Epithelial cell of prostate (primary cell): Measurements from ENCODE around the gene BYSL.

Experiments used
- DNase-seq: peaks from one replicate; pipeline ENCODE4 v3.0.0-alpha.2; 2011; ENCODE audit warnings: low read depth, low spot score
- H3K27ac ChIP-seq: fragments of 450-650 bp; 2 replicates; pipeline ENCODE4 v1.5.1; 2017; ENCODE audit warnings: mild to moderate bottlenecking

The BYSL gene, protein sequence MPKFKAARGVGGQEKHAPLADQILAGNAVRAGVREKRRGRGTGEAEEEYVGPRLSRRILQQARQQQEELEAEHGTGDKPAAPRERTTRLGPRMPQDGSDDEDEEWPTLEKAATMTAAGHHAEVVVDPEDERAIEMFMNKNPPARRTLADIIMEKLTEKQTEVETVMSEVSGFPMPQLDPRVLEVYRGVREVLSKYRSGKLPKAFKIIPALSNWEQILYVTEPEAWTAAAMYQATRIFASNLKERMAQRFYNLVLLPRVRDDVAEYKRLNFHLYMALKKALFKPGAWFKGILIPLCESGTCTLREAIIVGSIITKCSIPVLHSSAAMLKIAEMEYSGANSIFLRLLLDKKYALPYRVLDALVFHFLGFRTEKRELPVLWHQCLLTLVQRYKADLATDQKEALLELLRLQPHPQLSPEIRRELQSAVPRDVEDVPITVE

DNA sequence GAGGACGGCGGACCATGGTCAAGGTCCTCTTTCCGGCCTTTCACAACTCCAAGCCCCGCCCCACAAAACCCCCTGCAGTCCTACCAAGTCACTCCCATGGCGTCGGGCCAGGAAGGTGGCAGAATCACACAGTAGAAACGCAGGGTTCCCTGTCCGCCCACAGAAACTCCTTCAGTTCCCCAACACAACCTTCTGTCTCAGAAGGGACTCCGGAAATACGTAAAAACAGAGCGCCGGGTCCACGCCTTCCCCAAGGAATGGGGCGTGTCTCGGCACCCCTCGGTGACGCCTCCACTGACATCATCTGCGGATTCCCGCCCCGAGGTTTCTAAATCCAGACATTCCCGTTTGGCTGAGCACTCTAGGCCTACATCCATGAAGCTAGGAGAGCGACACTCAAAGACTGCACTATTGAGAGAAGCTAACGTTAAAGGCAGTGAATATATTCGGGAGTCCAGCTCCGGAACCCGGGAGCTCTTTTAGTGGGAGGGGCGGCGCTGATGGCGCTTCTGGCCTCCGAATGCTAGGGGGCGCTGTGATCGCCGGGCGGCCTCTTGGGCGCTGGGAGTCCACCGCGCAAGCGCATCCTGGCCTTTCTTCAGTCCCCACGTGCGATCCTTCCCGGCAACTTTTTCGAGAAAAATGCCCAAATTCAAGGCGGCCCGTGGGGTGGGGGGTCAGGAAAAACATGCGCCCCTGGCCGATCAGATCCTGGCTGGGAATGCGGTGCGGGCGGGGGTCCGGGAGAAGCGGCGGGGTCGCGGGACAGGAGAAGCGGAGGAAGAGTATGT is at the start of gene BYSL, which contains the start of gene MED20:
TSS of gene BYSL (plus strand) at position 579 of the 791 bp plus-strand sequence. CDS start at position 643, 64 bp downstream.
TSS of gene MED20 (minus strand) at position 219 of the 791 bp plus-strand sequence. CDS start at position 98, 121 bp downstream.
- peak within 1 kb of the TSS; percentile 98 for H3K27ac ChIP-seq
- DNase-seq = peak; percentile 83

GRCh38 chr6:41871691-41872090 is 49.6 kb upstream of the BYSL start:
- DNase-seq = no peak
- H3K27ac ChIP-seq = no peak overlapping the region

- no peak for DNase-seq
- H3K27ac ChIP-seq = no peak overlapping the region
Observed at GRCh38 chr6:41872147-41872546, 49.2 kb upstream of the BYSL start.

DNA sequence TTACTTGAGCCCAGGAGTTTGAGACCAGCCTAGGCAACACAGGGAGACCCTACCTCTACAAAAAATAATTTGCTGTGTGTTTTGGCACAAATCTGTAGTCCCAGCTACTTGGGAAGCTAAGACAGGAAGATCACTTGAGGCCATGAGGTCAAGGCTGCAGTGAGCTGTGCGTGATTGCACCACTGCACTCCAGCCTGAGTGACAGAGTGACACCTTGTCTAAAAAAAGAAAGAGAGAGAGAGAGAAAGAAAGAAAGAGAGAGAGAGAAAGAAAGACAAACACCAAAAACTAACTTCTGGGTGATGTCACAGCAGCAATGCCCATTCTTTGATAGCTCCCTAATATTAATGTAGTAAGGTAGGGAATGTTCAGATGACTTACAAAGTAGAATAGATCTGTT is 46.6 kb upstream of the BYSL start:
- DNase-seq = no peak

DNA sequence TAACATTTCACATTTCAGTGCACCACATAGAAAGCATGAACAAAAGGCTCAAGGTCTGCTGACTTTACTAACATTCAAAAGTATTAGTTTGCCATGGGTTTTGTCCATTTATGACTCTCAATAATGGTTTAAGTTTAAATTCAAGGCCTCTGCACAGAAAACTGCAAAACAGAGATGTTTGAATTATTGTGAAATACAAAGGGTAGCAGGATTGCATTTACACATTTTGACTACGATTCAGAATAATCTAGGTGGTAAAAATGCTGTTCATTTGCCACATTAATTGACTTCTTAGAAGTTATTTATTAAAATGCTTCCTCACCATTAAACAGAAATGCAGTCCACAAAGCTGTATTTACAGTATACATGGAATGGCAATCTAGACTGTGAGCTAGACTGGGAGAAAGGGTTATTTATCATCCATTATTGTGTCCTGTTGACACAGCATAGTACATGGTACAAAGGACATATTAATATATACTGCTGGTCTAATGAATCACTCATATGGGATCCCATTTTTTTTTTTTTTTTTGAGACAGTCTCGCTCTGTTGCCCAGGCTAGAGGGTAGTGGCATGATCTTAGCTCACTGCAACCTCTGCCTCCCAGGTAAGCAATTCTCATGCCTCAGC is 44.1 kb upstream of the BYSL start:
- no peak for DNase-seq
- H3K27ac ChIP-seq = no peak overlapping the region

More for the DNA sequence above, 46.6 kb upstream of the BYSL start:
- no peak overlapping the region for H3K27ac ChIP-seq

DNA sequence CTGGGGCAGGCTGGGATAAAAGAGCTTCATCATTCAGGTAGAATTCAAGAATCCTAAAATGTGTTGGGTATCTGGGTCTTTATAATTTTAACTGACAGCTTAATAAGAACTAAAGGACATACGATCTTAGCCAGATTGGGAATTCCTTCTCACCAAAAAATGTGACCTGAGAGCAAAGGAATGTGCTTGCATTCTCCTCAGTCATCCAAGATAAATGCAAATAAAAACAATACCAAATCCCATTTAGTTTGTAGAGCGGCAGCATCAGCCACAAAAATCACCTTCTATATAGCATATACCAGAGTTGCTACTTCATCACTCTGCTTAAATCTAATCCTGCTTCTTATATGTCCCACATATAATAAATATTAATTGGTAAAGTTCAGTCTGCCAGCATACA is 43.1 kb upstream of the BYSL start:
- H3K27ac ChIP-seq = no peak overlapping the region
- no peak for DNase-seq

DNA sequence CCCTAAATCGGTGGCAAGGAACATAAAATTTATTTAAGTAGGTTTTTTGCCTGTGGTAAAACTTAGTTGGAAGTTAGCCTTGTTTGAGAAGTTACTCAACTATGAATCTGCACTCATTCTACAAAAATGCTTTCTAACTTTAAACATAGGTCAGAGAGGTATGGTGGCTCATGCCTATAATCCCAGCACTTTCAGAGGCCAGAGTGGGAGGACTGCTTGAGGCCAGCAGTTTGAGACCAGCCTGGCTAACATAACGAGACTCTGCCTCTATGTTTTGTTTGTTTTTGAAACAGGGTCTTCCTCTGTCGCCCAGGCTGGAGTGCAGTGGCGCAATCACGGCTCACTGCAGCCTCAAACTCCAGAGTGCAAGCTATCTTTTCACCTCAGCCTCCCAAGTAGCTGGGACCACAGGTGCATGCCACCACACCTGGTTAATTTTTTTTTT is 42.3 kb upstream of the BYSL start:
- no peak for DNase-seq

GRCh38 chr6:41881506-41881905 is 39.8 kb upstream of the BYSL start:
- no peak for DNase-seq
- H3K27ac ChIP-seq = no peak overlapping the region

More for the DNA sequence above, 42.3 kb upstream of the BYSL start:
- H3K27ac ChIP-seq = no peak overlapping the region

GRCh38 chr6:41884957-41885356 is 36.3 kb upstream of the BYSL start:
- H3K27ac ChIP-seq = no peak overlapping the region
- no peak for DNase-seq

DNA sequence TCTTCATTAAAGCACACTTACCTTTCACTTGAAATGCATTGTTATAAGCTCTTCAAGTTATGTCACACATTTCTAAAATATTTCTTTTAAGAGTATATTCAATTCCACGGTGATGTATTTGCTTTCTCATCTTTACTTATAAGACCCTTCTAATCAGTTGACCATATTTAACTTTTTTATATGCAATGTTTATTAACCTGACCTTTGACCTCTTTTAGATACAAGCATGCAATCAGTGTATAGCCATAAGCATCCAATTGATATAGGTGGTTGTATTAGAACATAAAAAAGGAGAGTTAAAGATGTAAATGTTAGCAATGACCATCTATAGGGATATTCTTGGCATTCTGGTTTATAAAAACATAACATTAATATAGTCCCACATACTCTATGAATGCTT is 35.4 kb upstream of the BYSL start:
- H3K27ac ChIP-seq = no peak overlapping the region
- no peak for DNase-seq

DNA sequence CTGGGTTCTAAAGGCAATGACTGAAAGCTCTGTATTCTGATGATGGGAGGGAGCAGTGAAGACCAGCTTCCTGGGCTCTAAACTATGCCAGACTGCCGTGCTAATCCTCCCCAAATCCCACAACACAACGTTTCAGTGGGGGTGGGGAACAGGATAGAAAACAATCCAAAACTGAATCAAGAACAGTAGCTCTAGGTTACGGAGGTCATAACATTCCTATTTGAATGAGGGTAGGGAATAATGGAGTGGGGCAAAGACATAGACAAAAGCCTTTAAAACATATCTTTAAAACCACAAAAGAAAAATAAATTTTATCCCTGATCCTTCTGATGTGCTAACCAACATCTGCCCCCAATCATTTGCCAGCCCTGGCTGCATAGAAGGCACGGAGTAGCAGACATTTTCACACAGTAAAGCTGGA is 34.0 kb upstream of the BYSL start:
- no peak for DNase-seq
- no peak overlapping the region for H3K27ac ChIP-seq

GRCh38 chr6:41892921-41893564 is 28.3 kb upstream of the BYSL start:
- H3K27ac ChIP-seq = no peak overlapping the region
- DNase-seq = no peak

- DNase-seq = no peak
- H3K27ac ChIP-seq = peak overlapping the region; percentile 58
Observed at GRCh38 chr6:41894366-41895299, 26.7 kb upstream of the BYSL start.

GRCh38 chr6:41895300-41896233 is 25.7 kb upstream of the BYSL start, which contains the start of gene USP49:
USP49 (minus strand) TSS chr6:41895375; CDS start chr6:41806983, 88,392 bp downstream.
- H3K27ac ChIP-seq = peak within 1 kb of the TSS; percentile 58
- DNase-seq = no peak

DNA sequence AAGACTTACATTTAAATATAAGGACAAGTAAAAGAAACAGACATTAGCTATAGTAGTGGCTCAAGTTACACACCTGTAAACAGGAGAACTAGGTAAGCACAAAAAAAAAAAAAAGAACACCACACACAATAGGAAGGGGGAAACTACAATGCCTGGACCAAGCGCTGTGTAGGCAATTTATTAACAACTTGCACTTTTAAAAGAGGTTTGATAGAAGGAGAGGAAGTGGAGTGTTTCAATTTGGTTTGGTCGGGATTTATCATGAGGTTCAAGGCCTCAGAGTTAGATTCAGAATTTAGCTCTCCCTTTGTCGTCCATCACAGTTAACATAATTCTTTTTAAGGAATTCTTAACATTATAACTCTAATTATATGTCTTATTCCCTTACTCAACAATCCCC is 25.0 kb upstream of the BYSL start:
- H3K27ac ChIP-seq = peak overlapping the region; percentile 58
- no peak for DNase-seq

DNA sequence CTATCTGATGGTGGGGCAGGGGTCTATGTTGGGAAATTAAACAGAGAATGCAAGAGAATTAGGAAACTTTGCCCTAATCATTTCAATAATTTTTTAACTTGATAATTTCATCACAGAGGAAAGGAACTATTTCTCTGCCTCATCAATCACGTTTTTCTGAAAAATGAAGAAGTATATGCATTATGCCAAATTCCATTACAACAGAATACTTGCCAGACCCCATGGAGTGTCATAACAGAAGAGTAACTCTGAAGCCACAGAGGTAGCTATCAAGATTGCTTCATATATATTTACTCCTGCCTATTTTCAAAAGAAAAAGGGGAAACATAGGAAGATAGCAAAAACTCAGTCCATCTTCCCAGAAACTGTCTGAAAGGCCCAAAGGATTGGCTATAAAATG is 20.4 kb upstream of the BYSL start:
- DNase-seq = no peak
- H3K27ac ChIP-seq = no peak overlapping the region

- no peak overlapping the region for H3K27ac ChIP-seq
- no peak for DNase-seq
Observed at GRCh38 chr6:41901882-41902519, 19.3 kb upstream of the BYSL start.
